ENCODE data around the gene SYTL3. TPM values are rescaled to one million over a fixed set of nuclear protein-coding genes. Genes with fewer than 3 reads are reported as not detected.

Gene SYTL3
- total RNA-seq, 3 donors from 2014 or later (not counting 1 experiment from before 2014, with no cell fraction given) = 84.1 to 143 (median 89.0) TPM

DNA sequence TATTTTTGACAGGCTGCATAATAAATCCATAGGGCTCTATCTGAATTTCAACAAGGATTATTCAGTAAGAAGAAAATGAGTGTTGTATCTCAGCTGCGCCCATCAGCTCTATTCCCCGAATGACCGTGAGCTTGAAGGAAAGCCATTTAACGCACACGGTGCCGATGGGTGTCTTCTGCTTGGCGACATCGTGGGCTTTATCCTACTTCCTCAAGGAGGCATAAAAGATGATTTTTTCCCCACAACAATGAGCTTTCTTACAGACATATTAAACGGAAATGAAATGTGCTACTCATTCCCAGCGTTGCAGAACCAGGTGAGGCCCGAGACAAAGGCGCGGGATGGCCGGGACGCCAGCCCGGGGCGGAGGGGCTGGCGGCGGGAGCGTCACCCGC is 6.0 kb upstream of the SYTL3 start:
- intact Hi-C loops (cut with micrococcal nuclease) = loop anchor here (5.0 kb wide), 1 partner anchor 352 kb away; no protein-coding TSS in a partner anchor
- 3% methylated on average over 21 of the region's 21 CpGs for WGBS (ENCODE audit: insufficient coverage)
- peak in 1 of 2 donors; percentile 51 for DNase-seq

DNA sequence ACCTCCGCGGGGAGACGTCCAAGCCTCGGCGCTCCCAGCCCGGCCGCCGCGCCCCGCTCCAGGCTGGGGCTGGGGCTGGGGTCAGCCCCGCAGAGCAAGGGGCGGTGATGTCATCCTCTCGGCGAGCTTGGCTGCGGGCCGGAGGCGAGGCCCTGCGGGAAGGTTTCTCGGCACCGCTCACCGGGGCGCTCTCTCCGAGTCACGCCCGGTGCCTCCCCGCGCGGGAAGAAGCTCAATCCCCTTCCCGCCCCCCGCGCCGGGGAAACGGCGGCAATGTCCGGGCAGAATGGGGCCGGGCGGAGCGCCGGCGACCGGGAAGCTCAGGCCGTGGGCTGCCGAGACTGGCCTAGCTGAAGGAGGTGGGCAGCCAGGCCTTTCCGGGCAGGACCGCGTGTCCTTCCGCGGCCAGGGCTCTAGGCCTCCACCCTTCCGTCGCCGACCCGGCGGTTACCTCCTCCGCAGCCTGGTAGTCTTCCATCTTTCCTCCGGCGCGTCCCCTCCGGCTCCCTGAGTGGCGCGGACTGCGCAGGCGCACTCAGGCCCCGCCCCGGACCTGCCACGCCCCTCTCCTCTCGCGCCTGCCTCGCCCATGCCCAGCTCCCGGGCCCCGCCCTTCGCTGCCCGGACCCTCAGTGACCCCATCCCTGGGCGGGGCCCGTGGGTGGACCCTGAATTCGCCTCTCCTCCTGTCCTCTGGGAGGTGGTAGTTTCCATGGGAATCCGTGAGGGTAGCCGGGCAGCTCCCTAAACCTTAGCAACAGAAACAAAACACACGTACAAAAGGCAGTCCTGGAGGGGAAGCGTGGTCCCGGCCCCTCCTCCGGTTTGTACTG is 5.4 kb upstream of the SYTL3 start, which contains the start of gene DYNLT1:
TSS of gene DYNLT1 (minus strand) at position 513 of the 833 bp plus-strand sequence. CDS start at position 478, 35 bp downstream.
- Histone ChIP-seq H3K4me1 (ENCODE audit: control insufficient read depth, insufficient read depth, low read length) (peaks cover 51% of the 10 kb centered on the region), H3K4me3 (ENCODE audit: low read length) (peak within 1 kb of the TSS; percentile 80), H3K36me3 (ENCODE audit: control insufficient read depth, insufficient read depth, low read length) (peaks cover 24% of the 10 kb centered on the region), H3K27me3 (ENCODE audit: control insufficient read depth, insufficient read depth, low read length) (no peaks in the 10 kb centered on the region), H3K27ac (ENCODE audit: low read length) (peak within 1 kb of the TSS; percentile 94), H3K9me3 (ENCODE audit: control insufficient read depth, insufficient read depth, low read length) (no peaks in the 10 kb centered on the region)
- peak within 1 kb of the TSS; percentile 93 to 94 for H3K27ac Mint-ChIP-seq
- peak within 1 kb of the TSS; percentile 99 for H3K4me3 Mint-ChIP-seq
- H3K4me1 Mint-ChIP-seq = peaks cover 62 to 69% of the 10 kb centered on the region in 2 donors
- peaks cover 14% of the 10 kb centered on the region for H3K36me3 Mint-ChIP-seq
- intact Hi-C loops (cut with micrococcal nuclease) = loop anchor here (5.0 kb wide), 1 partner anchor 352 kb away; no protein-coding TSS in a partner anchor
- ATAC-seq = peak; percentile 69 to 83 (median 78)
- no peaks in the 10 kb centered on the region for H3K9me3 Mint-ChIP-seq
- DNase-seq = peak; percentile 85 to 92
- whole genome bisulfite sequencing (ENCODE audit: insufficient coverage) = under 1% methylated on average over 81 of the region's 81 CpGs
- no peaks in the 10 kb centered on the region for H3K27me3 Mint-ChIP-seq (ENCODE audit: low read depth in 2 of 2)
- TF ChIP-seq, protein P1, sequence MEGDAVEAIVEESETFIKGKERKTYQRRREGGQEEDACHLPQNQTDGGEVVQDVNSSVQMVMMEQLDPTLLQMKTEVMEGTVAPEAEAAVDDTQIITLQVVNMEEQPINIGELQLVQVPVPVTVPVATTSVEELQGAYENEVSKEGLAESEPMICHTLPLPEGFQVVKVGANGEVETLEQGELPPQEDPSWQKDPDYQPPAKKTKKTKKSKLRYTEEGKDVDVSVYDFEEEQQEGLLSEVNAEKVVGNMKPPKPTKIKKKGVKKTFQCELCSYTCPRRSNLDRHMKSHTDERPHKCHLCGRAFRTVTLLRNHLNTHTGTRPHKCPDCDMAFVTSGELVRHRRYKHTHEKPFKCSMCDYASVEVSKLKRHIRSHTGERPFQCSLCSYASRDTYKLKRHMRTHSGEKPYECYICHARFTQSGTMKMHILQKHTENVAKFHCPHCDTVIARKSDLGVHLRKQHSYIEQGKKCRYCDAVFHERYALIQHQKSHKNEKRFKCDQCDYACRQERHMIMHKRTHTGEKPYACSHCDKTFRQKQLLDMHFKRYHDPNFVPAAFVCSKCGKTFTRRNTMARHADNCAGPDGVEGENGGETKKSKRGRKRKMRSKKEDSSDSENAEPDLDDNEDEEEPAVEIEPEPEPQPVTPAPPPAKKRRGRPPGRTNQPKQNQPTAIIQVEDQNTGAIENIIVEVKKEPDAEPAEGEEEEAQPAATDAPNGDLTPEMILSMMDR (IDR thresholded peaks at IDR 0.05) = no peak

More for the DNA sequence above, 6.0 kb upstream of the SYTL3 start:
- Histone ChIP-seq H3K27ac (ENCODE audit: low read length) (peak overlapping the region; percentile 94), H3K4me1 (ENCODE audit: control insufficient read depth, insufficient read depth, low read length) (peaks cover 51% of the 10 kb centered on the region), H3K4me3 (ENCODE audit: low read length) (peak overlapping the region; percentile 80), H3K9me3 (ENCODE audit: control insufficient read depth, insufficient read depth, low read length) (no peaks in the 10 kb centered on the region), H3K27me3 (ENCODE audit: control insufficient read depth, insufficient read depth, low read length) (no peaks in the 10 kb centered on the region), H3K36me3 (ENCODE audit: control insufficient read depth, insufficient read depth, low read length) (peaks cover 30% of the 10 kb centered on the region)
- TF ChIP-seq, protein P1 (IDR thresholded peaks at IDR 0.05) = no peak
- Mint-ChIP-seq H3K9me3 (no peaks in the 10 kb centered on the region), H3K4me1 (peaks cover 62 to 69% of the 10 kb centered on the region in 2 donors), H3K27me3 (ENCODE audit: low read depth in 2 of 2) (no peaks in the 10 kb centered on the region), H3K27ac (peak overlapping the region; percentile 93 to 94), H3K4me3 (peak overlapping the region; percentile 99), H3K36me3 (peaks cover 14% of the 10 kb centered on the region)
- ATAC-seq = peak in 1 of 3 donors; percentile 2

DNA sequence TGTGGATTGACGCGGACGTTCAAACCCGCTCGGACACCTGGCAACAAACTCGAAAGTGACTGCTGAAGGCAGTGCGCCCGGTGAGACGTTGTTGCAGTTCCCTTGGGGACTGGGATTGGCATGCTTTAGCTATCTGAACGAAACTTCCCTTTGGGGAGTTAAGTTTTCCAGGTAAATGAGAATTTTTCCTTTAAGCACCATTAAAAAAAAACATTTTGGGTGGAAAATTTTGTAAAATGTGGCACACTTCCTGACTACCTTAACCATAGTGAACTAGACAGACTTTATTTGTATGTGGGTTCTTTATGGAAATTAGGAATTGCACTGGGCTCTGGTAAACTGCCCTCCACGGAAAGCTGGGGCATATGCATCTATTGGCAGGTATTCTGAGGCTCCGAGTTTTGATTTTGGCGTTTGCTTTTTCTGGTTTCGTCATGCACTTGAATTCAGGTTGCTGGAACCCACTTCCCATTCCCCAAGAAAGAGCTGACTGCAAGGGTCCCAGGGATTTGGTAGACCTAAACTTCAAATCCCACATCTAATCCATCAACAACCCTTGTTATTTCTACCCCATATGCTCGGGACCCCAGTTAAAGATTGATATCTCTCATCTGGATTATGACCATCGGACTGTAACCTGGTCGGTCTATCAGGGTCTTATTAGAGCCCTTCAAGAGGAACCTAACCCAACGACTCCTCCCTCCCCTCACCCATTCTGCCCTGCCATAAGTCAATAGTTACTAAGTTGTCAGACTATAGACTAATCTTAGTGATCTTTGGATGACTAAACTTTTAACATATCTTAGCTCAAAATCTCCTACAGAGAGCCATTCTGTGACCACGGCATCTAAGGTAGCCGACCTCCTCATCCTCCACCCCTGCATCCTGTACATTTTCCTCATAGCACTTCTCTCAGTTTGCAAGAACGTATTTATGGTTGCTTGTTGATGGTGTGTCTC is 4.5 kb upstream of the SYTL3 start:
- TF ChIP-seq, protein P1 (IDR thresholded peaks at IDR 0.05) = no peak
- Histone ChIP-seq H3K9me3 (ENCODE audit: control insufficient read depth, insufficient read depth, low read length) (no peaks in the 10 kb centered on the region), H3K27me3 (ENCODE audit: control insufficient read depth, insufficient read depth, low read length) (no peaks in the 10 kb centered on the region), H3K36me3 (ENCODE audit: control insufficient read depth, insufficient read depth, low read length) (peaks cover 16% of the 10 kb centered on the region), H3K4me1 (ENCODE audit: control insufficient read depth, insufficient read depth, low read length) (peaks cover 49% of the 10 kb centered on the region), H3K4me3 (ENCODE audit: low read length) (peak overlapping the region; percentile 80), H3K27ac (ENCODE audit: low read length) (peak overlapping the region; percentile 94)
- WGBS (ENCODE audit: insufficient coverage) = 33% methylated on average over 19 of the region's 21 CpGs
- H3K27me3 Mint-ChIP-seq (ENCODE audit: low read depth in 2 of 2) = no peaks in the 10 kb centered on the region
- DNase-seq = peak in 1 of 2 donors; percentile 34
- intact Hi-C loops (cut with micrococcal nuclease) = no loop called here
- peak overlapping the region; percentile 93 to 94 for H3K27ac Mint-ChIP-seq
- H3K36me3 Mint-ChIP-seq = peaks cover 9% of the 10 kb centered on the region
- peaks cover 65 to 68% of the 10 kb centered on the region in 2 donors for H3K4me1 Mint-ChIP-seq
- no peaks in the 10 kb centered on the region for H3K9me3 Mint-ChIP-seq
- H3K4me3 Mint-ChIP-seq = peak overlapping the region; percentile 89
- no peak for ATAC-seq
